ENCODE measurements around the gene NAA10. TPM values are rescaled to one million over a fixed set of nuclear protein-coding genes. Genes with fewer than 3 reads are reported as not detected.
A peak's percentile ranks its signal among the peaks of the same experiment; 100 is the strongest.

Gene NAA10
- total and polyA plus RNA-seq, 2 of the 13 experiments (the other 11 are each of a cell fraction or from before 2014, with no cell fraction given): 49.2 to 51.7 TPM

- in situ Hi-C loops (cut with HindIII; ENCODE audit: extremely low pct_ligation_motif_present, low pct_unique_long_range_greater_than_20kb): no loop called here
- TF ChIP-seq, protein P1, sequence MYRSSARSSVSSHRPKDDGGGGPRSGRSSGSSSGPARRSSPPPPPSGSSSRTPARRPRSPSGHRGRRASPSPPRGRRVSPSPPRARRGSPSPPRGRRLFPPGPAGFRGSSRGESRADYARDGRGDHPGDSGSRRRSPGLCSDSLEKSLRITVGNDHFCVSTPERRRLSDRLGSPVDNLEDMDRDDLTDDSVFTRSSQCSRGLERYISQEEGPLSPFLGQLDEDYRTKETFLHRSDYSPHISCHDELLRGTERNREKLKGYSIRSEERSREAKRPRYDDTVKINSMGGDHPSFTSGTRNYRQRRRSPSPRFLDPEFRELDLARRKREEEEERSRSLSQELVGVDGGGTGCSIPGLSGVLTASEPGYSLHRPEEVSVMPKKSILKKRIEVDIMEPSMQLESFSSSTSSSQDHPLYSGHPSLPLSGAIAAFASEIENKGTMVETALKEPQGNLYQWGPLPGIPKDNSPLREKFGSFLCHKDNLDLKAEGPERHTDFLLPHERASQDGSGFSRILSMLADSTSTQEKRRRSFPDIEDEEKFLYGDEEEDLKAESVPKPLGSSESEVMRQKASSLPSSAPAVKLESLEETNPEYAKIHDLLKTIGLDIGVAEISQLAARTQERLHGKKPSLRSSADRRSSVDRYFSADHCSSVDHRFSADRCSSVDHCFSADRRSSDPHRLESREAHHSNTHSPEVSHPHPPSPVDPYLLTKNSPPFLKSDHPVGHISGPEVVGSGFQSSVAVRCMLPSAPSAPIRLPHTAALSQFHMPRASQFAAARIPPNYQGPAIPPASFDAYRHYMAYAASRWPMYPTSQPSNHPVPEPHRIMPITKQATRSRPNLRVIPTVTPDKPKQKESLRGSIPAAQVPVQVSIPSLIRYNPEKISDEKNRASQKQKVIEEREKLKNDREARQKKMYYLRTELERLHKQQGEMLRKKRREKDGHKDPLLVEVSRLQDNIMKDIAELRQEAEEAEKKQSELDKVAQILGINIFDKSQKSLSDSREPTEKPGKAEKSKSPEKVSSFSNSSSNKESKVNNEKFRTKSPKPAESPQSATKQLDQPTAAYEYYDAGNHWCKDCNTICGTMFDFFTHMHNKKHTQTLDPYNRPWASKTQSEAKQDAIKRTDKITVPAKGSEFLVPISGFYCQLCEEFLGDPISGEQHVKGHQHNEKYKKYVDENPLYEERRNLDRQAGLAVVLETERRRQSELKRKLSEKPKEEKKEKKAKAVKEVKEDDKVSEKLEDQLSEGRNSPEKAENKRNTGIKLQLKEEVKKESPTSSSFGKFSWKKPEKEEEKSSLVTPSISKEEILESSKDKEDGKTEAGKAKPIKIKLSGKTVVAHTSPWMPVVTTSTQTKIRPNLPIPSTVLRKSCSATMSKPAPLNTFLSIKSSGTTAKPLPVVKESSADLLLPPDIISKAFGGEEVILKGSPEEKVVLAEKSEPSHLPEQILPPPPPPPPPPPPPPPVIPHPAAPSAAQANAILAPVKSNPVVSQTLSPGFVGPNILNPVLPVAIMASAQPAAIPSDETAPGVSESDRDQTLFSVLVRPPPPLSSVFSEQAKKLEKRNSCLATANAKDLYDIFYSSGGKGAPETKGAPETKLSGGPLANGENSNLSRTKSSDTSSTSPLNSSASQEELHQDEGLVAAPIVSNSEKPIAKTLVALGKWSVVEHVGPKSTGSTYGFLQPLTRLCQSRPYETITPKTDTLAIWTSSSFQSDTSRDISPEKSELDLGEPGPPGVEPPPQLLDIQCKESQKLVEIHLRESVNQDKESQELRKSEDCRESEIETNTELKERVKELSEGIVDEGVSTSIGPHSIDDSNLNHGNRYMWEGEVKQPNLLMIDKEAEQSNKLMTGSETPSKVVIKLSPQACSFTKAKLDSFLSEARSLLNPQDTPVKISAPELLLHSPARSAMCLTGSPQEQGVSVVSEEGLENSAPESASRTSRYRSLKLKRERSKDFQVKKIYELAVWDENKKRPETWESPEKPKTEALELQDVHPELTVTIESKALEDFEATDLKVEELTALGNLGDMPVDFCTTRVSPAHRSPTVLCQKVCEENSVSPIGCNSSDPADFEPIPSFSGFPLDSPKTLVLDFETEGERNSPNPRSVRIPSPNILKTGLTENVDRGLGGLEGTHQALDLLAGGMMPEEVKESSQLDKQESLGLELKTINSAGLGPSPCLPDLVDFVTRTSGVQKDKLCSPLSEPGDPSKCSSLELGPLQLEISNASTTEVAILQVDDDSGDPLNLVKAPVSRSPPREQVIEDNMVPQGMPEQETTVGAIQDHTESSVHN (CRISPR knock-in tag; IDR thresholded peaks at IDR 0.05): no peak
- TF ChIP-seq AGO2 (optimal IDR thresholded peaks at IDR 0.05; ENCODE audit: low read depth, low read length): peak; percentile 25
- H3K4me1 ChIP-seq (ENCODE audit: insufficient read depth, low read length): no peaks in the 10 kb centered on the region
- FAIRE-seq (no peak), ATAC-seq (no peak), DNase-seq (ENCODE audit: low spot score) (no peak)
- ChIA-PET POLR2A (interaction anchor here (1.3 kb wide), 1 partner anchor 9 kb away, joined by 3 read pairs; no protein-coding TSS in a partner anchor), CTCF (ENCODE audit: low intra/inter-chr PET ratio, low total read pairs) (no interaction called here)
- no TSS peak for BruUV-seq (replicated peaks)
- no peaks in the 10 kb centered on the region for H3K27me3 ChIP-seq (ENCODE audit: control insufficient read depth in 1 of 2, insufficient read depth in 2 of 2, low read length in 2 of 2)
- no peak overlapping the region for H3K27ac ChIP-seq (ENCODE audit: extremely low read length, insufficient read depth, low read length)
- no CpG with 5 or more reads among the region's 14 CpGs for whole genome bisulfite sequencing (ENCODE audit: low lambda C conversion rate)
- H3K9ac ChIP-seq (ENCODE audit: insufficient read depth, low read depth, low read length): no peak overlapping the region
- no peak overlapping the region for H3K4me3 ChIP-seq (replicated peaks in 1 of 3; ENCODE audit: insufficient read depth in 1 of 3, low read depth in 2 of 3, low read length in 3 of 3)
- no peak overlapping the region for H2AFZ ChIP-seq (ENCODE audit: low read length)
- 0 out of 2 replicates have a peak, but pooled peaks cover 5% of the 10 kb centered on the region for H4K20me1 ChIP-seq (ENCODE audit: insufficient read depth, low read length)
- H3K36me3 ChIP-seq (replicated peaks in 1 of 2; ENCODE audit: control insufficient read depth in 1 of 2, insufficient read depth in 2 of 2, low read length in 2 of 2): peaks cover 23 to 79% of the 10 kb centered on the region in 2 experiments; a peak in 4 of 5 replicates
- intact Hi-C loops (cut with micrococcal nuclease; ENCODE audit: unreplicated experiment): no loop called here
- peaks cover 5% of the 10 kb centered on the region for H3K79me2 ChIP-seq (ENCODE audit: insufficient read depth, low read length)
- H3K9me3 ChIP-seq (ENCODE audit: low read length): no peaks in the 10 kb centered on the region
- H3K4me2 ChIP-seq (ENCODE audit: low read depth, low read length): no peak overlapping the region
Observed at GRCh38 chrX:153958605-153959004, 23.8 kb upstream of the NAA10 start.
